Measurements from ENCODE around the gene KRTAP4-4.
"Not testable (repeated sequence)": the region's sequence is repeated elsewhere in the genome, so short reads cannot be mapped to it uniquely, and the experiment has no call there.

The KRTAP4-4 gene

DNA sequence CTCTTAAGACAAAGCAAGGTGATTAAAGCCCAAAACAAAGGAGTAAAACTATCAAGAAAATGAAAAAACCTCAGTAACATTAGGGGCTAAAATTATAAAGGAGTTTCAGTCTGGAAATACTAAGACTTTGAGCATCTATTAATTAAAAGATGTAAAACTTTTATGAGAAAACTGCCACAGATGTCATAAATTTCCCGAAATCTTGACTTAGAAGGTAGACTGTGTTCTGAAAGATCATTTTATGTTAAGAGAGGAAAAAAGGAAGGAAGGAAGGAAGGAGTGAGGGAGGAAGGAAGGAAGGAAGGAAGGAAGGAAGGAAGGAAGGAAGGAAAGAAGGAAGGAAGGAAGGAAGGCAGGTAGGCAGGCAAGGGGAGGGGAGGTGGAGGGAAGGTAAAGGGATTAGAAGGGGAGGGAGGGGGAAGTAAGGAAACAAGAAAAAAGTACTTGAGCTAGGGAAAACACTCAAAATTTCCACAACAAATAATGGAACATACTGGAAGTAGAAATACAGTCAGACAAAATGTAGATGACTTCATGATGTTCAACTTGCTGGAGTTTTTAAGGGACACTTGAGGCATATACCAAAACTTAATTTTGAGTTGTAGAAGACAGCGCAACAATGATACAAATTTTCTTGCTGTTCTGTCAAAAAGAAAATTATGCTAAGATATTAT is 12.9 kb downstream of the KRTAP4-4 start:
- no peak for DNase-seq

GRCh38 chr17:41145261-41145660 is 15.3 kb downstream of the KRTAP4-4 start:
- no peak for DNase-seq

- no peak for DNase-seq
Observed at GRCh38 chr17:41144846-41145245, 15.7 kb downstream of the KRTAP4-4 start.

- DNase-seq, result no peak
Observed at GRCh38 chr17:41141361-41141760, 19.2 kb downstream of the KRTAP4-4 start.

GRCh38 chr17:41140360-41141131 is 20.0 kb downstream of the KRTAP4-4 start, which contains the start of gene KRTAP4-6:
Gene KRTAP4-6 (minus strand): TSS chr17:41140544. CDS start chr17:41140487, 57 bp downstream.
- DNase-seq, result no peak

- DNase-seq, result not testable (repeated sequence)
Observed at GRCh38 chr17:41139865-41140264, 20.7 kb downstream of the KRTAP4-4 start.

DNA sequence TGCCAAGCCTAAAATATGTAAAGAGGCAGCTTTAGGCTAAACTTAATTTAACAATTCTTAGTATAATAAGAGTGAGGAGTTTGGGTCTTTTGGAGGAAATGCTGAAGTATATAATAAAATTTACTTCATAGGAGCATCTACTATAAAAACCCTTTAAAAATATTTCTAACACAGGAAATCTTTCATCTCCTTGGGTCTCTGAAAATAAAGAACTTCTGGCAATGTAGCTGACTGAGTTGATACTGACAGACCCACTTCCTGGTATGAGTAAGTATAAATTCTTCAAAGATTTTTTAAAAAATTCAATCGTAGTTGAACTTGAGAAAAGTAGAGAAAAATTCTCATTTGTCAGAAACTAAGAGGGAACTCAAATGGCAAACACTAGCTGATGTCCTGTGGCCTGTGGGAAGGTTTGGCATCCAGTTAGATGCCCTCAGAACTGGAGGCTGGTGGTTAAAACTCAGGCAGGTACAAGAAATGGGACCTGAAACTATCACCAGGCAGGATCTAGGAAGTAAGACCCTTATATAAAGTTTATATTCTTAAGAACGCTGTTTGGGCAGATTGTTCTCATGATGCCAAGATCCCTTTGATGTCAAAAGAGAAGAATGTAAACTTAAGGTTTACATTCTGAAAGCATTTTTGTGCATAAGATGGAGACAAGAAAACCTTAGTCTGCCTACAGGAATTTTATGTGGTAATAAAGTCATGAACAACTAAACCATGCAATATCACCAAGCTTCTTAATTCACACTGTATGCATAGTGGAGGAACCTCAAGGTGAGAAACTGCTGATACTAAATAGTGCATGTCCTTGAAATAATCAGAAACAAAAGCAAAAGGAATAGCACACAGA is 26.4 kb downstream of the KRTAP4-4 start:
- DNase-seq, result no peak

DNA sequence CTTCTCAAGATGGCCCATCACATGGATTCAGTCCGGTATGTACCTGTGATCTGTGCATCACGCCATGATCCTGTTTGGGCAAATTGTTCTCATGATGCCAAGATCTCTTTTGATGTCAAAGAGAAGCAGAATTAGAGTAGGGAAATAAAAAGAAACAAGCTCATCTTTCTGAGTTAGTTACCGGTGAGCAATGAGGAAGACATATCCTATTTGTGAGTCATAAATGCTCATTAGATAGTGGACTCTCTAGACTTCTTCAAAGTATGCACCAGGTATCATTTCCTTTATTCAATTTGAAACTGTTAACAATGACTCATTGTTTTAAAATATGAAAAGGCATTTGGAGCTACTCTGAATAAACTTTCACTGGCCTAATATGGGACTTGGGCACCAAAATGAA is 28.6 kb downstream of the KRTAP4-4 start:
- DNase-seq, result no peak

DNA sequence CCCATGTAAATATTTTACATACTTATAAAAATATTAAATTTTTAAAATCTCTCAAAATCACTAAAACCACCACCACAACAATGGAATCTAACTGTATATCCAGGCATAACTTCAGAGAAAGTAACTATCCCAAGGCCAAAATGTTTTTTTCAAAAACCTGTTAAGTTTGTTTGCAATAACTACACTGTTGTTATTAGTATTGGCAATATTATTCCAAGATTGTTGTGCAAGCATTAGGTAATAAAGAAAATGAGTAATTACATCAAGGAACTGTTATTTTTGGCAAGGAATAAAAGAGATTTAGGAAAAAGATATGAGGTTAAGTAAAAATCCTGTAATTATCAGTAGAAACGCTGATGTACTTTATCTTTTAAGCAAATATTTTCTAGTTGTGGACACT is 33.2 kb downstream of the KRTAP4-4 start:
- no peak for DNase-seq

DNA sequence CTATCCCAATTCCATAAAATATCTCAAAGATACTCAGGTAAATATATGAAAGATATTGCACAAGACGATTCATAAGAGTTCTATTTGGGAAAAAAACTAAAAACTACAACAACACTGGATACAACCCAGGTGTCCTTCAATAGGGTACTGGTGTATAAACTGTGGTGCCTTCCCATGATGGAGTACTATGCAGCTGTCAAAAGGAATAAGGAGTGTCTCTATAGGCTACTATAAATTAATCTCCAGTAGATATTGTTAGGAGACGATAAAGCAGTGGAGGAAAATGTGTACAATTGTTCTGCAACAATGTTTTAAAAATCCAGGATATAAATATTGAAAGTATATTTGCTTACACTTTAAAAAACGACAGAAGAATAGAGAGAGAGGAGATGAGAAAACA is 34.1 kb downstream of the KRTAP4-4 start:
- no peak for DNase-seq

GRCh38 chr17:41125064-41125463 is 35.5 kb downstream of the KRTAP4-4 start:
- DNase-seq, result no peak

DNA sequence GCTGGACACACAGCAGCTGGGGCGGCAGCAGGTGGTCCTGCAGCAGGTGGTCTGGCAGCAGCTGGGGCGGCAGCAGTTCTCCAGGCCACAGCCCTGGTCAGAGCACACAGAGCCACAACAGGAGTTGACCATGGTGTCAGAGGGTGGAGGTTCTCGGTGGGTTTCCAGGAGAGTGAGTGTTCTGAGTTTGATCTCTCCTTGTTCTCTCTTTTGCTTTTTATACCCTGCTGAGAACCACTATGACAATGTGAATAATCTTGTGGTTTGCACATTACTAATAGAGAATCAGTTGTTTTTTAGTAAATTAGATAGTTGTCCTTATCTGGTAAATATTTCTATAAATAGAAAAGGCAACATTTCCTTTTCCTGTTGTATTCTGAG is 36.6 kb downstream of the KRTAP4-4 start, which contains the start of gene KRTAP4-12:
KRTAP4-12 (minus strand) TSS at position 192 of the 381 bp plus-strand sequence; CDS start at position 132, 60 bp downstream.
- DNase-seq, result not testable (repeated sequence)

DNA sequence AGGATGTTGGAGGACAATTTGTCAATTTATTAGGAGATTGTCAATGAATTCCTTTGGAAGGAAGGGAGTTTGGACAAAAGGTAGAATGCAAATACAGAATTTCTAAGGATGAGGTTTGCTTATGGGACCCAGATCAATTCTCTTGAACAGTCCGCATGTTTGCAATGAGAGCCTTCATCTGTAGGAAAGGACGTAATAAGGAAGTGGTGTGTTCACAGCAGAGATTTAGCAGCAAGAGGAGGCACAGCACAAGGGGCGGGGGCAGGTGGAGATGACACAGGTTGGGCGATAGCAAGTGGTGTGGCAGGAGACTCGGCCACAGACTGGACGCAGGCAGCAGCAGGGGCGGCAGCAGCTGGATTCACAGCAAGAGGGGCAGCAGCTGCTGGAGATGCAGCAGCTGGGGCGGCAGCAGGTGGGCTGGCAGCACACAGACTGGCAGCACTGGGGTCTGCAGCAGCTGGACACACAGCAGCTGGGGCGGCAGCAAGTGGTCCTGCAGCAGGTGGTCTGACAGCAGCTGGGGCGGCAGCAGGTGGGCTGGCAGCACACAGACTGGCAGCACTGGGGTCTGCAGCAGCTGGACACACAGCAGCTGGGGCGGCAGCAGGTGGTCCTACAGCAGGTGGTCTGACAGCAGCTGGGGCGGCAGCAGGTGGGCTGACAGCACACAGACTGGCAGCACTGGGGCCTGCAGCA is 37.1 kb downstream of the KRTAP4-4 start:
- not testable (repeated sequence) for DNase-seq

GRCh38 chr17:41121742-41122141 is 38.8 kb downstream of the KRTAP4-4 start:
- no peak for DNase-seq

DNA sequence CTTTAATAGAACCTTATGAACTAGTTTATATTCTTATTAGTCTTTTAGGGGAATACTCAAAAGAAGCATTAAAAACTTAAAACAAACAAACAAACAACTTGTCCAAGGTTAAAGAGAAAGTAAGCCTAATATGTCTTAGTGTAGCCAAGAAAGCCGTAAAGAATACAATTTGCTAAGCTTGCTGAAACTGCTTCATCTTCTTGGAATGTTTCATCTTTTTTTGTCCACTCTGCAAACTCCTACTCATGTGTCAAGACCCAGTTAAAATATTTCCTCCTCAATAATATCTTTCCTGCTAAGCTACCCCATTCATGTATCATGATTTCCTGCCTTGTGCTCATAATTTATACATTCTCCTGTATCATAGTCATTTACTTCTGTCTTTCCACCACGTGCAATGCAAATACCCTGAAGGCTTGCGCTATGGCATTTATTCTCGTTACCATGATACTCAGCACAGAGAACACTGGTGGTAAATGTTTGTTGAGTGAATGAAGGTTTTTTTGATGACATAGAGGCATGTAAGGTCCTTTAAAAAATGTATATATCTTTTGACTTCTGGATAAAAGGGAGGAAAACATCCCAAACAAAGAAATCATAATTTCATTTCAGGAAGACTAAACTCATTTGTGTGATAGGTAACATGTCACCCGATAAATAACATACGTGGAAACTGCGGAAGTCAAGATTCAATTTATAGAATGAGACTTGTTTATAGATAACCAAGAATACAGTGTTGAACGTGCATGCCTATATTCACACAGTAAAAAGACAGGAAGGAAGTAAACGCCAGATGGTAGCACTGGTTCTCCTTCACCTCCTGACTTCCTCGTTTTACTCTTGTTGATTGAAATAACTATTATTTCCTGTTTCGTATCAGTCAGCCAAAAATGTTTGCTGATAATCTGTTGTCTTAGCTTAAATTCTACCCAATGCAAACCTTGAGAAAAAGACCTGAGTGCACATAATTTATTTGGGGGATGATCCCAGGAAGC is 40.6 kb downstream of the KRTAP4-4 start:
- not testable (repeated sequence) for DNase-seq

DNA sequence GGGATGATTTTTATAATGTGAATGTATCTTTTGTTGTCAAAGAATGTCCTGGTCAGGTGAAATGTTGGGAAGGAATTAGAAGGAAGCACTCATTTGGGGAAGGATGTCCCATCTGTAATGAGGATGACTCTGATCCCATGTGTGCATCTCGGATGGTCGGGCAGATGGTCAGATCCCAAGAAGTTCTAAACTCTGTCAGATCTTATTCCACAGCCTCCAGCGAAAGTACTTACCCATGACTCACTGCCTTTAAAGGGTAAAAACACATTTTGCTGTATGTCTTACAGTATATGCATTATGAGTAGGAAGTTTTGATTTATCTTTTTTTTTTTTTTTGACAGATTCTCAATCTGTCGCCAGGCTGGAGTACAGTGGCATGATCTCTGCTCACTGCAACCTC is 41.8 kb downstream of the KRTAP4-4 start:
- no peak for DNase-seq

DNA sequence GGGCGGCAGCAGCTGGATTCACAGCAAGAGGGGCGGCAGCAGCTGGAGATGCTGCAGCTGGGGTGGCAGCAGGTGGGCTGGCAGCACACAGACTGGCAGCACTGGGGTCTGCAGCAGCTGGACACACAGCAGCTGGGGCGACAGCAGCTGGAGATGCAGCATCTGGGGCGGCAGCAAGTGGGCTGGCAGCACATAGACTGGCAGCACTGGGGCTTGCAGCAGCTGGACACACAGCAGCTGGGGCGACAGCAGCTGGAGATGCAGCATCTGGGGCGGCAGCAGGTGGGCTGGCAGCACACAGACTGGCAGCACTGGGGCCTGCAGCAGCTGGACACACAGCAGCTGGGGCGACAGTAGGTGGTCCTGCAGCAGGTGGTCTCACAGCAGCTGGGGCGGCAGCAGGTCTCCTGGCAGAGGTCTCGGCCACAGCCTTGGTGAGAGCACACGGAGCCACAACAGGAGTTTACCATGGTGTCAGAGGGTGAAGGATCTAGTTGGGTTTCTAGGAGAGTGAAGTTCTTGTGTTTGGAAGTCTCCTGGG is 42.6 kb downstream of the KRTAP4-4 start, which contains the start of gene KRTAP4-11:
KRTAP4-11 (minus strand) TSS at position 528 of the 541 bp plus-strand sequence; CDS start at position 470, 58 bp downstream.
- not testable (repeated sequence) for DNase-seq

GRCh38 chr17:41116297-41116696 is 44.3 kb downstream of the KRTAP4-4 start:
- no peak for DNase-seq

DNA sequence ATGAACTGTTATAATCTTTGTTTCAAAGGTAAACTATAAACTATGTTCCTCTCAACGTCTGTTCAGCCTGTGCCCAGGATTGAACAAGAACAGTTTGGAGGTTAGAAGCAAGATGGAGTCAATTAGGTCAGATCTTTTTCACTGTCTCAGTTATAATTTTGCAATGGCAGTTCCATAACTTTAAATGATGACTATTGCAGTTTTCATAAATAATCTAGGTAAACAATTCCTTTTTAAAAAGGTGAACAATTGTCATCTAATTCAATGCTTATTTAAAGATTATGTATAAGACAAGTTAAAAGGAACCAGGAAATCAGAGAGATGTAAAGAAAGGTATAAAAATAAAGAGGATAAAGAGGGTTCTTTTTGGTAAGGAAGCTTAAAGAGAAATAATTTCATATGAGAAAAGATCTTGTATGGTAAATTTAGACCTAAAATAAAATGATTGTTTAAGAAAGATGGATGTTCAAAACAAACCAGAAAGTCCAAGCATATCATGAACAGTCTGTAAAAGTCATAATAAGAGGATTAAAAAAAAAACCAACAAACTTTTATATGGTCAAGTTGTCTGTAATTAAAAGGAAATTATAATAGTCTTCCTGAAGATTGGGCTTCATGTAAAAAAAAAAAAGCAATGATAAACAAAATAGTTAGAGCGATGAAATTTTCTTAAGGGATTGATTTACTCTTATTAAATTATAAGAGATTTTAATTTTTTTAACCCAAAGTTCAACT is 49.2 kb downstream of the KRTAP4-4 start:
- DNase-seq, result no peak

Measured in retina (tissue), 1 donor.